Pancreas (tissue), 10 donors: ENCODE measurements around the gene HOXB1. TPM values are rescaled to one million over a fixed set of nuclear protein-coding genes. Genes with fewer than 3 reads are reported as not detected.

Experiments used
- ATAC-seq, 4 donors: fragments of 200-7000 bp; cut with Tn5 transposase; one replicate each; pipeline versions ENCODE4 v1.8.0 to v1.9.1; 2020; ENCODE audit warnings: mild to moderate bottlenecking in 4 of 4, moderate library complexity in 4 of 4
- DNase-seq, 6 donors: peaks; one replicate each; pipeline ENCODE4 v3.0.0-alpha.2; 2020
- FAIRE-seq: peaks from 2 replicates; lab custom pipeline; 2012; peaks lifted over from hg19 to GRCh38; lab: Jason Lieb, UNC
- H3K27ac ChIP-seq, 4 donors: fragments of 200-600 bp; sonication (generic); 1 replicate in 3 of 4; 2 replicates in 1 of 4; pipeline versions ENCODE4 v1.5.0 to v1.8.0; 2020
- H3K27me3 ChIP-seq, 4 donors: fragments of 200-600 bp; one replicate each; pipeline ENCODE4 v1.8.0; 2021
- H3K36me3 ChIP-seq, 3 donors: fragments of 200-600 bp; sonication (generic) in 1 of 3; one replicate each; pipeline versions ENCODE4 v1.5.0 to v1.8.0; 2020 to 2021
- H3K4me1 ChIP-seq, 3 donors: fragments of 200-600 bp; one replicate each; pipeline ENCODE4 v1.8.0; 2021
- H3K4me3 ChIP-seq, 4 donors: fragments of 200-600 bp; sonication (generic) in 2 of 4; one replicate each; pipeline versions ENCODE4 v1.5.0 to v1.8.0; 2020 to 2021
- H3K9me3 ChIP-seq, 4 donors: fragments of 200-600 bp; one replicate each; pipeline ENCODE4 v1.8.0; 2021
- CTCF ChIP-seq, 4 donors: fragments of 200-600 bp; sonication (generic) in 3 of 4; IDR thresholded peaks; one replicate each; pipeline versions ENCODE4 v1.5.0 to v1.8.0; 2021; ENCODE audit warnings: antibody characterized with exemption in 4 of 4
- WGBS, 2 donors: extraction: QIAGEN DNeasy Blood & Tissue Kit; methylation state at CpG; one replicate each; pipeline ENCODE4 v1.1.7; 2013; 5-methylcytosine and 5-hydroxymethylcytosine counted together
- intact Hi-C, 3 donors: fragments of 100-400 bp; cut with DNase I; formaldehyde crosslinking; loops; one replicate each; pipeline versions ENCODE4 v1.11.1 to v1.14.2; 2022
- polyA plus RNA-seq, 2 donors: library from polyadenylated mRNA; stranded (reverse); fragments of 200-250 nt; gene quantifications; one replicate each; pipeline ENCODE4 v1.2.3, GENCODE V29; 2013
- total RNA-seq, 6 donors: library from RNA; stranded (reverse); fragmentation: NEBNext Ultra II Directional in 4 of 6; extraction: Animal tissue kit (Norgen Biotek cat#: 25700) in 4 of 6; gene quantifications; one replicate each; pipeline versions ENCODE4 v1.2.1 to v1.2.4, GENCODE V29; 2021 to 2023
- donor health status: healthy with polysubstance abuse.
- donor health status: DM: no; HTN: no; CAD: no; lungs with moderate emphysema.
- donor health status: DM: no; HTN: no; CAD: no.
- donor health status: control.
- donor health status: control.
- donor health status: Bipolar disorder and iron deficiency.
- donor health status: DM: yes; HTN: yes; CAD: no.
- donor health status: DM: no; HTN: no; CAD: no.
- donor health status: DM: no; HTN: no; CAD: no.
- donor health status: DM: yes; HTN: yes; CAD: no.

Gene HOXB1
- total and polyA plus RNA-seq, 8 donors = not detected

- Histone ChIP-seq H3K27ac (no peak overlapping the region), H3K36me3 (no peaks in the 10 kb centered on the region), H3K4me1 (no peaks in the 10 kb centered on the region), H3K27me3 (peaks cover 0 to 5% (median 2%) of the 10 kb centered on the region in 4 donors), H3K4me3 (no peak overlapping the region), H3K9me3 (no peaks in the 10 kb centered on the region)
- ATAC-seq (no peak), DNase-seq (no peak), FAIRE-seq (no peak)
- intact Hi-C loops = no loop called here
- WGBS, 2 donors = 39 to 48% methylated on average over 7 of the region's 7 CpGs
- no peak for TF ChIP-seq CTCF (IDR thresholded peaks at IDR 0.05)
These were observed 2.5 kb downstream of the HOXB1 start for GRCh38 chr17:48528153-48528935.

GRCh38 chr17:48527547-48527932, 3.3 kb downstream of the HOXB1 start:
- TF ChIP-seq CTCF (IDR thresholded peaks at IDR 0.05) = no peak
- no peak for FAIRE-seq
- WGBS, 2 donors = 39 to 43% methylated on average over 12 to 13 of the region's 14 CpGs

GRCh38 chr17:48526608-48527546, 3.9 kb downstream of the HOXB1 start:
- Histone ChIP-seq H3K4me3 (no peak overlapping the region), H3K9me3 (no peaks in the 10 kb centered on the region), H3K36me3 (no peaks in the 10 kb centered on the region), H3K27me3 (peaks cover 0 to 5% (median 2%) of the 10 kb centered on the region in 4 donors), H3K4me1 (no peaks in the 10 kb centered on the region), H3K27ac (no peak overlapping the region)
- no peak for DNase-seq
- intact Hi-C loops = no loop called here
- 16 to 17% methylated on average over 52 to 59 of the region's 59 CpGs for WGBS, 2 donors
- FAIRE-seq = no peak
- ATAC-seq = no peak
- TF ChIP-seq CTCF (IDR thresholded peaks at IDR 0.05) = no peak

More at GRCh38 chr17:48527547-48527932, 3.3 kb downstream of the HOXB1 start:
- H3K27me3 ChIP-seq = peaks cover 0 to 5% (median 2%) of the 10 kb centered on the region in 4 donors
- intact Hi-C loops = no loop called here
- DNase-seq (no peak), ATAC-seq (no peak)
- no peaks in the 10 kb centered on the region for H3K36me3 ChIP-seq
- no peaks in the 10 kb centered on the region for H3K9me3 ChIP-seq
- H3K4me1 ChIP-seq = no peaks in the 10 kb centered on the region
- H3K27ac ChIP-seq = no peak overlapping the region
- H3K4me3 ChIP-seq = no peak overlapping the region

- Histone ChIP-seq H3K27me3 (peaks cover 0 to 5% (median 2%) of the 10 kb centered on the region in 4 donors), H3K4me3 (no peak overlapping the region), H3K4me1 (no peaks in the 10 kb centered on the region), H3K27ac (no peak overlapping the region), H3K9me3 (no peaks in the 10 kb centered on the region), H3K36me3 (no peaks in the 10 kb centered on the region)
- no peak for FAIRE-seq
- intact Hi-C loops = no loop called here
- DNase-seq = no peak
- no peak for TF ChIP-seq CTCF (IDR thresholded peaks at IDR 0.05)
- ATAC-seq = no peak
- 34 to 43% methylated on average over 6 of the region's 6 CpGs for WGBS, 2 donors
These were observed 7.8 kb downstream of the HOXB1 start for GRCh38 chr17:48523010-48523409.
